Skin epidermis (tissue), 12 donors: Measurements from ENCODE around the gene PRDM15.

Experiments
- H3K27ac ChIP-seq, 21 experiments: fragments of 200-600 bp; sonication (generic) in 11 of 21; one replicate each; pipeline ENCODE4 v1.5.0; 2020; ENCODE audit warnings: mild to moderate bottlenecking in 3 of 21, inconsistent platforms in 2 of 21, moderate library complexity in 2 of 21
- H3K4me3 ChIP-seq, 7 experiments: fragments of 200-600 bp; sonication (generic) in 2 of 7; one replicate each; pipeline ENCODE4 v1.5.0; 2020; ENCODE audit warnings: inconsistent platforms in 2 of 7, mild to moderate bottlenecking in 2 of 7, moderate library complexity in 1 of 7

PRDM15 gene

DNA sequence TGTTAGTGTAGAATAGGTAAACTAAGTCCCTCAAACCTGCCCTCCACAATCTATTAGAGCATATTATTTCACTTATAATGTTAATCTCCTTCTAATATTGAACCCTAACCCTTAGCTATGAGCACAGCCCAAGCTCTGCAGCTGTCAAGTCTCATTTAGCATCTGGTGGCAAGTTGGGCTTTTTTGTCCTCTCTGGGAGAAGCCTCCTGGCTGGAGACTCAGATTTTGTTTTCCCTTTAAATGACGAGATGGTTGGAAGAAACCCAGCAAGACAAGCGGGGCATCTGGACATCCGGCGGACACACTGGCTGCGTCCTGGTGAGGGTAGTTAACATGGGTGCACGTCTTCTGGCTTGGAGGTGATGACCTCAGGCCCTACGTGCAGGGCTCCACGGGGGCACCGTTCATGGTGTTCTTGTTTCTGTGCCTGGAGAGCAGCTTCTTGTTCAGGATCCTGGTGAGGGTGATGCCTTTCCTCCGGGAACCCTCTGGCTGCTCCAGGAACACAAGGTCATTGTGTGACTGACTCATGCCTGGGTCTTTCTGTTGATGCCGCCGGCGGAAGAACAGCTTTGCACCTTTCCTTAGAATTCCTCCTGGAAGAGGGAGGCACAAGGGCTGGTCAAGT is 9.7 kb upstream of the PRDM15 start:
- no peak overlapping the region for H3K27ac ChIP-seq

DNA sequence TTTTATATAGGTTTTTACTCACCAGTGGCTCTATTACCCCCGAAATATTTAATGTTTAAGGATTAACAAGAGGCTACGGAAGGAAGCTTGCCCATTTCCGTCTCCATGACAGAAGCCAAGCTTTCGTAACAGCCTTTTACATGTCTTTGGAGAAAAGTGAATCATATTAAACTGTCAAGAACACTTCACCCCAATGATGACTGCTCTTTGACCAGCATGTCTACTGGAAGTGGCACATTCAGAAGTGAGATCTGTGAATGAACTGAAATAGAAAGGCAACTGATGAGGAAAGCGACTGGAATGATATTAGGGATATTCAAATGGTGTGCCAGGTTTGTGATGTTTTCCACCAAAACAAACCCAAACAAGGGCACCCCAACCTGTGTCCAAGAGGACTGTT is 8.5 kb upstream of the PRDM15 start:
- Histone ChIP-seq H3K4me3 (no peak overlapping the region), H3K27ac (no peak overlapping the region)

More for the DNA sequence above, 9.7 kb upstream of the PRDM15 start:
- no peak overlapping the region for H3K4me3 ChIP-seq

DNA sequence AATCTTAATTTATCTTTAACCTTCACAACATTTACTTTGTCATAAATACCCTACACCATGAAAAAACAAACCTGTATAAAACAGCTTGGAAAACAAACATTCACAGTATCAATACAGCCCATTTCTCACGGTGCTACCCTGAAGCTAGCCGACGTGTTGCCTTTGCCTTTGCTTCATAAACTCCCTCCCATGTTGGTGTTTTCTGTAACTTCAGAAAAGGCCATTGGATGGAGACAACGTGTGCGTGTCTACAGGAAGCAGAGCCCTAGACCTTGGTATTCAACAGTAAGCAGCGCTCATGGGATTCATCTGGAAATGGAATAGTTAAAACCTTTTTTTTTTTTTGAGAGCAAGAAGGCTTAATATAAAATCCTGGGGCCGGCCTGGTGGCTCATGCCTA is 7.2 kb upstream of the PRDM15 start:
- no peak overlapping the region for H3K4me3 ChIP-seq
- no peak overlapping the region for H3K27ac ChIP-seq

DNA sequence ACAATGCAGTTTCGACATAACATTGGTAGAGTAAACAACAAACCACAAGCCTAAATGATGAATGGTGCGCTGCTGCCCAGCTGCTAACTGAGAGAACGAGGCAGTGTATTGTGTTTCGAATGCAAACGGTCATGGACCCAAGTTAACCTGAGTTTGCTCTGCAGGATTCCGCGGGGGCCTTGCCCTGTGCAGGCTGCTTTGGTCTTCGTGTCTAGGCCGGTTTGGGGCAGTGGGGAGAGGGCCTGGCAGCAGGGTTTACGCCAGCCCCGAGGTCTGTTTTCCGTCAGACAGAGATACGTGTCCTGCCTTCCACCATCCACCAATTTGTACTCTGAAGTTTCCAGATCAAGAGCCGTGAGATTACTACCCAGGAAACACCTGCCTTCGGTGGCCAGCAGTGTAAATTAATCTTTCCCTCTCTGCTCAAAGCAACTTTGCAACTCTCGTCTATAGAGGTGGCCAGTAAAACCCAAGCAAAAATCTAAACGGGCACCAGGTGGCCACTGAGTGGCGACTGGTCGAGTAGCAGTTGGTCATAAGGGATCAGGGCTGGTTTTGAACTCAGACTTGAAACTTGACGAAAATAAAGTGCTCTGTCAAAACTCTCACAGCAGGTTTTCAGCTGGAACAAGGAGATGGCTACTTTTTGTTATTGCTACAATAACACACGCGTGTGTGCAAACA is 6.3 kb upstream of the PRDM15 start:
- H3K4me3 ChIP-seq: no peak overlapping the region
- no peak overlapping the region for H3K27ac ChIP-seq

DNA sequence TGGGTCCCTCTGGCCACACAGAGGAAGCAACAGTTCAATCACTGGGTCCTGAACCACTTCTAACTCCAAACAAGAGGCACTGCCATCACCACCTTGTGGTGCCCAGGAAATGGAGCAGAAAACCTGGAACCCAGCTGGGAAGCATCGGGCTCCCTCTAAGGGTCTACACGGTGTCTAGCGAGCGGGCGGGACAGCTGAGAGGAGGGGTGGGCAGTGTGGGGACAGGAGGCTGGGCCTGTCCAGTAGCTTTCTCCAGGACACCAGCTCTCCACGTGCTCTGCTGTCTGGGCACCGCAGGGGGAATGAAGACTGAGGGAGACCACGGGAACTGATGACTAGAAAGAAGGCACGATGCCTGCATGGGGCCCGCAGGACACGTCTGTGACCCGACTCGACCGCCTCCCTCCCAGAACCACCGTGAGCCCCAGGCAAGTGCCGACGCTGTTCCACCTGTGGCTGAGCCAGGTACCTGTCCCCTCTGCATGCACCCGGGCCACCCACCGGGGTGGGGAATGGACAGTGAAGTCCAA is 5.4 kb upstream of the PRDM15 start:
- Histone ChIP-seq H3K4me3 (no peak overlapping the region), H3K27ac (no peak overlapping the region)

DNA sequence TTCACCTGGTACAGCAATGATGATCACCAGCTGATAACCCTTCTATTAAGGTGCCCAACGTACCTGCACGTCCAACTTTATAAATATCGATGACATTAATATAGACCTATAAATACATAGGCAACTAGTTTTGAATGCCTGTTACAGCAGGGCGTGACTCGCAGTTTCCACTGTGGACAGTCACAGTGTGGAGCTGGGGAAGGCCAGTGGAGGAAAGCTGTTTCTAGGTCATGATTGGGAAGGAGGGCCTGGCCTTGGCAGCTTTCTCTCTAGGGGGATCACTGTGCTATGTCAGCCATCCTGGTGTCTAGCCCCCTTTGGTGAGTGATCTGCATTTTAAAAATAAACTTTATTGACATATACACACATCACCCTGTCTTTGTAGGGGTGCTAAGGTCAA is 4.4 kb upstream of the PRDM15 start:
- H3K4me3 ChIP-seq: no peak overlapping the region
- H3K27ac ChIP-seq: no peak overlapping the region

DNA sequence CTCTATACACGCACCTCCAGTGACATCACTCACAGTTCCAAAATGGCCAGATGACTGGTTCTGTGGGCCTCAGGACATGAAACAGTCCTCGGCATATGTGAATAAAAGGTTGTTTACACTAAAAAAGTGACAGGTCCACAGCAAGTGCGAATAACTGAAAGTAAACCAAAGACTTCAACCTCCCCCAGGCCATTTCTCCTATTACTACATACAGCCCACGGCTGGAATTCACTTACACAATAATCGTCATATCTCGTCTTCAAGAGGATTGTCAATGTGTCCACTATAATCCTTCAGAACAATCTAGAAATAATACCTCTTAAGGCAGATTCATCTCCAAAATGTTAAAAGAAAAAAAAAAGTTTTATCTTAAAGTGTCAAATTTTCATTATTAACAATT is 1.9 kb upstream of the PRDM15 start:
- no peak overlapping the region for H3K4me3 ChIP-seq
- H3K27ac ChIP-seq: no peak overlapping the region

DNA sequence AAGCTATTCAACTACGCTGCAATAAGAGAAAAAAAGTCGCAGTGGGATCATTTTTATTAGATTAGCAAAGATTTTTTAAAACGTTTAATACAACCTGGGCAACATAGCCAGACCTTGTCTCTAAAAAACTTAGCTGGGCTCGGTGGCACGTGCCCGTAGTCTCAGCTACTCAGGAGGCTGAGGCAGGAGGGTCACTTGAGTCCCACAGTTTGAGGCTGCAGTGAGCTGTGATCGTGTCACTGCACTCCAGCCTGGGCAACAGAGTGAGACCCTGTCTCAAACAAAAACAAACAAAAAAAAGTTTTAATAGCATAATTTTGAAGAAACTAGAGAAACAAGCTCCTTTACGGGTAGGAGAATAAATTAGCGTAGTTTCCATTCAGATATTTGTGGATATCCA is 1.0 kb upstream of the PRDM15 start:
- Histone ChIP-seq H3K27ac (peak overlapping the region in 7 of 21 experiments; percentile 89 to 96 (median 95)), H3K4me3 (peak overlapping the region in 2 of 7 experiments; percentile 60 to 86)

DNA sequence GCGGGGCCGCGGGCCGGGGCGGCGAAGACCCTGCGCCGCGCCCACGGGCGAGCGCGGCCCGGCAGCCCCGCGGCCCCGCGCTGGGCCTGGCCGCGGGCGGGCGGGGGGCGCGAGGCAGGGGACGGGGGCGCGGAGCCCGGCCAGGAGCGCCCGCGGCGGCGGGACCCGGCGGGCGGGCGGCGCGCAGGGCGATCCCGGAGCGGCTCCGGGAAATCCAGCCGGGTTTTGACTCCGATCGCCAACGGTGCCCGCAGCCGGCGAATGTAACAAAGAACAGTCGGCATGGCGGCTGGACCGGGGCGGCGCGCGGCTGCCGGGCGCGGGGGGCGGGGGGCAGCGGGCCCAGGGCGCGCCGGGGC is 334 bp downstream of the PRDM15 start:
- H3K27ac ChIP-seq: peak overlapping the region in 20 of 21 experiments; percentile 54 to 99 (median 84)
- H3K4me3 ChIP-seq: peak overlapping the region; percentile 54 to 86 (median 71)

DNA sequence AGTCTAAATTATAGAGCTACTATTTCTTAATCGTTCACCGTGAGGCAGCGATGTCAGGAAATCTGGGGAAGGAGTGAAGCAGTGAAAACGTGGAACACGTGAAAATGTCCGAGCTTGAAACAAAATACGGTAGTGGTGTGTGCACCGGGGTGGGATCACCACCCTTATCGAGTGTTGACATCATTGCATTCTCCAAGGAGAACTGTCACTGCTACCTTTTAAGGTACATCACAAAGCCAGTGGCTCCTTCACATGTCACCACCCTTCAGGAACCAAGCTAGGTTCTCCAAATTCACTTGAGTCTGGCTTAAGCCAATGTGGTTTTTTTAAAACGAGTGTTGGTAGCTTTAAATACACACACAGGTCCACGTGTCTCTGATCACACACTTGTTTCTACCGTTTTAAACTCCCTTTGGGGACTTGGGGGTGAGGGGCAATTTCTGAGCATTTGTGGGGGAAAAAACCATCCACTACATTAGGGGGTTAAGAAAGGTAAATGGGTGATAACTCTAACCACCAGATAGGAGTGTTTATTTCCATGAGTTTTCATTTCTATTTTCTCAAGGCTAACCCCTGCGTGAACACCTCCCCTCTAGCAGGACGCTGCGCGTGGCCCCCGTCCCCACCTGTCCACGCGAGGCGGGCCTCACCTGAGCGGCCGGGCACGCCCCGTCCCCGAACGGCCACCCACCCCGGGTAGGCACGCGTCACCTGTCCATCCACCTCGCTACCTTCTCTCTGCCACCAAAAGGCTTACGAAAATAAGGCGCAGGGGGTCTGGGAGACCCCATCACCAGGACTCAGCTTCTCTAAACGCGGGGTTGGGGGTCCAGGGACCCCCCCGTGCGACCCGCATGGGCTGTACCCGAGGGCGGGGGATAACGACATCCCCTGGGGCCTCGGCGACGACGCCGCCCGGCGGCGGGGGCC is 978 bp downstream of the PRDM15 start:
- Histone ChIP-seq H3K4me3 (peak overlapping the region; percentile 54 to 86 (median 71)), H3K27ac (peak overlapping the region; percentile 43 to 92 (median 78))

DNA sequence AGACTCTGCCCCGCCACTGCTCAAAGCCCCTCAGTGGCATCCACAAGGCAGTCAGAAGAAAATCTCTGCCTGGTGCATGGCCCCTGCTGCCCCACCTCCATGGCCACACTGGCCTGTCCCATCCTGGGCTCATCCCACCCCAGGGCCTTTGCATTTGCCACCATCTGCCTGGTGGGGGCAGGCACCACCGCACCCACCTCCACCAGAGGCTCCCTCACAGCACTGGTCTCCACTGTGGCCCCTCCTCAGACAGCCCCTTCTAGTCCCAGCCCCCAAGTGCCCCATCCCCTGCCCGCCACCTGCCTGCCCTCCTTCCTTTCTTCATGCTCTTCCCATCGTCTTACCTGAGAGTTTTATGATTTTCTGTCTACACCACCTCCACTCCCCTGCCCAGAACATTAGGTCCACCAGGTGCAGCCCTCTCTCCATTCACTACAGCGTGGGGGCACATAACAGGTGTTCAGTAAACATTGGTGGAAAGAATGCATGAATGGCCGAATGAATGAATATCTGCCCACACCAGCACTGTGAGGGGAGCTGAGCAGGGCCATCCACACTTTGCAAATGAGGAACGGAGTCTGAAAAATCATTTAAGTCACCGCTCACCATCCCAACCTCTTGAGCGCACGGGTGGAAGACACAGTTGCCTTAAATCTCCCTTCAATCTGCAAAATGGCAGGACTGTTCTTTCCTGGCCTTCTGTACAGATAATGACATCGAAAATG is 2.1 kb downstream of the PRDM15 start:
- H3K27ac ChIP-seq: peak overlapping the region in 2 of 21 experiments; percentile 25 to 92
- H3K4me3 ChIP-seq: no peak overlapping the region

DNA sequence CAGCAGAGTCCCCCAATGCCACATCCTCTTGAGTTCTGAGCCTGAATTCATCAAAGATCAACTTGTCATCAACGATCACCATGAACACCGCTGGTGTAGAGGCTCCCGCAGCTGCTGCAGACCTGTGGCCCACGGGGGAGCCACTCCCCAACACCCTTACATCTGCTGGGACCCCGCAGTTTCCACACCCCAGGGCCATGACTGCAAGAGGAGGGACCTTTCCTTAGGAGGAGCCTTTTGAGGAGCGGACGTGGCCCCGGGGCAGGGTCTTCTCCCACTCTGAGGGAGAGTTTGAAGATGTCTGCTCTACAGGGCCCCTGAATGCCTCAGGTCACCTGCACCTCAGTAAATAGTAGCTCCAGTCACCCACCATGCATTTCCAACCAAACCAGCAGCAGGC is 2.7 kb downstream of the PRDM15 start:
- H3K4me3 ChIP-seq: no peak overlapping the region
- H3K27ac ChIP-seq: no peak overlapping the region

DNA sequence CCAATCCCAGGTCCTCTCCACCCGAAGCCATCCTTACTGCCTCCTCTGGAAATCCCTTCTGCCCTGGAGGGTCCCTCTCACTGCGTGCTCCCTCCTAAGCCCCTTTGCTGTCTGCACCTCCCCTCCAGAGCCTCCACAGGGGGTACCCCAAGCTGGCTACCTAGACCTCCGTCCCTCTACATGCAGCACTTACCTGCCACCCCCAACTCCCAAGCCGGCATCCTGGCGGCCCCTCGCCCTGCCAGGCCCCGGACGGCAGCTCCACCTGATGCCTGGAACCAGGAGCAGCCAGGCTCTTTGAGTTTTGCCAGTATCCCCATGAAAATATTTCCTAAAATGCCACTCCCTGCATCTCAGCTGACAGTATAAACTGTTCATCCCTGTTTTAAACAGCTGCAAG is 4.1 kb downstream of the PRDM15 start:
- Histone ChIP-seq H3K4me3 (no peak overlapping the region), H3K27ac (no peak overlapping the region)

DNA sequence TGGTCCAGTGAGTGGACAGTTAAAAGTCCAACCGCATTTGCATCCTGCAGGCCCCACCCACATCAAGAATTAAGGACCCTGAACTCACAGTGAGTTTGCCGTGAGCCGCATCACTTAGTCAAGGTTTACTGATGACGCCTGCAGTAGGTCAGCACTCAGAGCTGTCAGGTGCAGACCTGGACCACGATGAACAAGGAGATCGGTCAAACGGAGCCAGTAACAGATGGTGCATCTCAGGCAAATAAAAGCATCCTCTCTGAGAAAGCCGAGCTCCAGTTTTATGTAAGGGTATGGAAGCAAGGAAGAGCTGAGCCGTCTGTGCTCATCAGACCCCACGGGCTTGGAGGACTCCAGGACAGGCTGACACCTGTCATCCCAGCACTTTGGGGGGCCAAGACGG is 4.5 kb downstream of the PRDM15 start:
- Histone ChIP-seq H3K4me3 (no peak overlapping the region), H3K27ac (no peak overlapping the region)

DNA sequence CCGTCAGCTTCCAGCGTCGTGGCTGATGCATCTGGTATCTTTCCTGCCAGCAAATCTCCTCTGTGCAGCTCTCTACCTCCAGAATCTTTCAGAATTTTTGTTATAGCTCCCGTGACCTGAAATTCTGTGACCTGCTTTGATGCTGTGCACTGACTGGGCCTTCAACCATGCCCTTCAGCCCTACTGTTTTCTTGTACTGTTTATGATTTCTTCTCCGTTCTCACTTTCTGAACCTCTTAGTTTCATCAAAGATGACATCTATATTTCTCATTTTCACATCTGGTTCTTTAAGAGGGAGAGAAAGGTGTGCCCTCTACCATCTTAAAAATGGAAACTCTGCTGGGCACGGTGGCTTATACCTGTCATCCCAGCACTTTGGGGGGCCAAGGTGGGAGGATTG is 5.7 kb downstream of the PRDM15 start:
- Histone ChIP-seq H3K27ac (no peak overlapping the region), H3K4me3 (no peak overlapping the region)

DNA sequence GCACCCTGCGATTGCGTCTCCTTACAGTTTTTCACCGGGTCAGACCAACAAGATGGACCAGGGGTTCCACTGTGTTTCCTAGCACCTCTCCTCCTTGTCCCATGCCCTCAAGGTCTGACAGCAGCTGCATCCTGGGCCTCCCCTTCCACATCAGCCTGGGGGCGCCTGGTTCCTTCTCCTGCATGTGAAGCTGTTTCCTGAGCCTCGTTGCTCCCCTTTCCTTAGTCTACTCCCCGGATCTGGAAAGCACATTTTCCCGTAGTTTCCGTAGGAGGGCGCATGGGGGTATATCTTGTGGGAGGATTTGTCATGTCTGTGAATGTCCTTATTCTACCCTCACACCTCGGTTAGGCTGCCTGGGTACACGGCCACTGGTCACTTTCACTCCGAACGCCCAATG is 6.1 kb downstream of the PRDM15 start:
- Histone ChIP-seq H3K27ac (no peak overlapping the region), H3K4me3 (no peak overlapping the region)

DNA sequence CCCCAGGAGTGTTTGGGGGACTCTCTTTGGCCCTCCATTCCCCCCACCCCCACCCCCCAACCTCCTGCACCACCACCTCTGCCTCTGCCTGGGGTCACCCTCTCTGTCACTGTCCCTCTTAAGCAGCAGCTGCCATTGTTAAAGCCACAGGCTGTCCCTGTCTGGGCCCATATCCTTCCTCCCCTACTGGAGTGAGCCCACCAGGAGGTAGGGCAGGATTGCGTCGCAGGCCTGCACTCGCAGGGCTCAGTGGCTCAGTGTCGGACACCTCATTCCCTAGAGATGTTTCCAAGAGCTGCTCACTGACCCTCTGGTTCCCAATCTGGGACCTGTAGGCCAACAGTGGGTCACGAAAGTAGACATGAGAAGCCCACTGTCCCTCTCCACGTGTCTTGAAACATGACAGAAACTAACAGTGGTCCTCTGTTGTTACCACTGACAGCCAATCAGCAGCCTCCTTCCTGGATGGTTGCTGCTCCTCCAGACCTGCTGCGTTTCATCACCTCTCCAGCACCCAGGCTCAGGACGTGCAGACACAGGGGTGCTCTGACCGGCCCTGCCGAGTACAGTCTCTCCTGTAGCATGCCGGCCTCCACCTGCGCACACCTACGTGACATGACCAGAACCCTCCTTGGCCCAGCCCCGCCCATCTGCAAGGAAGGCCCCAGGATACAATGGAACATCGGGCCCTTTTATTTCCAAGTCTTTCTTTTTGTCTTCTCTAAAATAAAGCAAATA is 7.7 kb downstream of the PRDM15 start:
- H3K27ac ChIP-seq: peak overlapping the region in 1 of 21 experiments; percentile 40

DNA sequence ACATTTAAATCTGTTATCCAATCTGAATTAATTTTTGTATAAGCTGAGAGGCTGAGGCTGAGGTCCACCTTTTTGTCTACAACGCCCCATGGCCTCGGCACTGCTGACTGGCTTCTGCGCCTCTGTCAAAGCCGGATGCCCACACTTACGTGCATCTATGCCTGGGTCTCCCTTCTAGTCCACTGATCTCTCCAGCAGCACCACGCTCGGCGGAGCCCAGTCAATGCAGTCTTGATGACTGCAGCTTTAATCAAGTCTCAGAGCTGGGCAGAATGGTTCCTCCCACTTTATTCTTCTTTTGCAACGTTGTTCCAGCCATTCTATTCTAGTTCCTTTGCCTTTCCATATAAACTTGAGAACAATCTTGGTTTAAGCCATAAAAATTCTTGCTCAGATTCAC is 9.4 kb downstream of the PRDM15 start:
- H3K4me3 ChIP-seq: no peak overlapping the region
- no peak overlapping the region for H3K27ac ChIP-seq

More for the DNA sequence above, 7.7 kb downstream of the PRDM15 start:
- H3K4me3 ChIP-seq: no peak overlapping the region

DNA sequence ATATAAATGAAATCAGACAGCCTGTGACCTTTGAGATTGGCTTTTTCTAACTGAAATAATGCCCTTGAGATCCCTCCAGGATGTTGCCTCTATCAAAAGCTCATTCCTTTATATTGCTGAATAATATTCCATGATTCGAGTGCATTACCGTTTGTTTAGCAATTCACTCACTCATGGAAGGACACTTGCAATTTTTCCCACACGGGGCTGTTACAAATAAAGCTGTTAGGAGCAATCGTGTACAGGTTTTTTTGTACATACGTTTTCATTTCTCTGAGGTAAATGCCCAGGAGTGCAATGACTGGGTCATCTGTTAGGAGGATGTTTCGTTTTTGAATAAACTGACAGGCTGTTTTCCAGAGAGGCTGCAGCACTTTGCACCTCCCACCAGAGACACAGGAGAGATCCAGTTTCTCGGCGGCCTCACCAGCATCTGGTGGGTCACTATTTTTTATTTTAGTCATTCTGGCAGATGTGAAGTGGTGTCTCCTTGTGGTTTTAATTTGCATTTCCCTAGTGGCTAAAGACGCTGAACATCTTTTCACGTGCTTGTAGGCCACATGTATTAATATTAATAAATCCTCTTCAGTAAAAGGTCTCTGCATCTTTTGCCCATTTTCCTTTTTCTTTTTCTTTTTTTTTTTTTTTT is 11.0 kb downstream of the PRDM15 start:
- no peak overlapping the region for H3K4me3 ChIP-seq

More for the DNA sequence above, 11.0 kb downstream of the PRDM15 start:
- H3K27ac ChIP-seq: no peak overlapping the region
